ENCODE data around the gene NRG2. TPM values are rescaled to one million over a fixed set of nuclear protein-coding genes. Genes with fewer than 3 reads are reported as not detected.

Gene NRG2
- polyA plus RNA-seq, 3 donors = 2.0 to 4.8 (median 3.1) TPM

GRCh38 chr5:139844472-139845145, 198.5 kb downstream of the NRG2 start:
- 48 to 52% (median 52%) methylated on average over 18 of the region's 18 CpGs for WGBS, 3 donors
- H3K27ac ChIP-seq (ENCODE audit: low read depth, low read length) = no peak overlapping the region

- no peak overlapping the region for H3K27ac ChIP-seq (ENCODE audit: low read depth, low read length)
- 29 to 63% (median 38%) methylated on average over 5 of the region's 5 CpGs for WGBS, 3 donors
These were observed 199.1 kb downstream of the NRG2 start for GRCh38 chr5:139843991-139844390.

GRCh38 chr5:139842321-139842720, 200.8 kb downstream of the NRG2 start:
- 90 to 93% (median 92%) methylated on average over 7 of the region's 7 CpGs for WGBS, 3 donors
- no peak overlapping the region for H3K27ac ChIP-seq (ENCODE audit: low read depth, low read length)

- WGBS, 3 donors = 72 to 83% (median 81%) methylated on average over 4 of the region's 4 CpGs
These were observed 201.6 kb downstream of the NRG2 start for GRCh38 chr5:139841549-139841948.

GRCh38 chr5:139839918-139840317, 203.2 kb downstream of the NRG2 start:
- WGBS, 3 donors = 85 to 90% (median 88%) methylated on average over 8 of the region's 8 CpGs
- no peak overlapping the region for H3K27ac ChIP-seq (ENCODE audit: low read depth, low read length)

More at GRCh38 chr5:139841549-139841948, 201.6 kb downstream of the NRG2 start:
- H3K27ac ChIP-seq (ENCODE audit: low read depth, low read length) = no peak overlapping the region

GRCh38 chr5:139839232-139839815, 203.8 kb downstream of the NRG2 start:
- no peak overlapping the region for H3K27ac ChIP-seq (ENCODE audit: low read depth, low read length)
- WGBS, 3 donors = 93 to 95% (median 95%) methylated on average over 16 of the region's 16 CpGs

GRCh38 chr5:139838381-139839197, 204.5 kb downstream of the NRG2 start:
- H3K27ac ChIP-seq (ENCODE audit: low read depth, low read length) = no peak overlapping the region
- 84 to 90% (median 86%) methylated on average over 12 of the region's 12 CpGs for WGBS, 3 donors

- no peak overlapping the region for H3K27ac ChIP-seq (ENCODE audit: low read depth, low read length)
- WGBS, 3 donors = 85 to 90% (median 86%) methylated on average over 10 of the region's 10 CpGs
These were observed 205.3 kb downstream of the NRG2 start for GRCh38 chr5:139837711-139838380.

- no peak overlapping the region for H3K27ac ChIP-seq (ENCODE audit: low read depth, low read length)
- WGBS, 3 donors = 92 to 96% (median 95%) methylated on average over 22 of the region's 22 CpGs
These were observed 206.5 kb downstream of the NRG2 start for GRCh38 chr5:139836469-139837208.

GRCh38 chr5:139835656-139836055, 207.4 kb downstream of the NRG2 start:
- no peak overlapping the region for H3K27ac ChIP-seq (ENCODE audit: low read depth, low read length)
- 53 to 57% (median 54%) methylated on average over 3 of the region's 3 CpGs for WGBS, 3 donors

GRCh38 chr5:139833525-139833924, 209.6 kb downstream of the NRG2 start:
- no peak overlapping the region for H3K27ac ChIP-seq (ENCODE audit: low read depth, low read length)
- WGBS, 3 donors = 54 to 63% (median 57%) methylated on average over 3 of the region's 3 CpGs

GRCh38 chr5:139831624-139832023, 211.5 kb downstream of the NRG2 start:
- no peak overlapping the region for H3K27ac ChIP-seq (ENCODE audit: low read depth, low read length)
- 69 to 72% (median 71%) methylated on average over 3 of the region's 3 CpGs for WGBS, 3 donors

- no peak overlapping the region for H3K27ac ChIP-seq (ENCODE audit: low read depth, low read length)
- 84 to 90% (median 90%) methylated on average over 6 of the region's 6 CpGs for WGBS, 3 donors
These were observed 213.6 kb downstream of the NRG2 start for GRCh38 chr5:139829471-139829870.

- 70 to 81% (median 81%) methylated on average over 8 of the region's 8 CpGs for WGBS, 3 donors
- H3K27ac ChIP-seq (ENCODE audit: low read depth, low read length) = no peak overlapping the region
These were observed 214.7 kb downstream of the NRG2 start for GRCh38 chr5:139828207-139828895.

- 79 to 85% (median 80%) methylated on average over 7 of the region's 7 CpGs for WGBS, 3 donors
- H3K27ac ChIP-seq (ENCODE audit: low read depth, low read length) = no peak overlapping the region
These were observed 217.4 kb downstream of the NRG2 start for GRCh38 chr5:139825690-139826089.

- WGBS, 3 donors = 90 to 96% (median 94%) methylated on average over 7 of the region's 7 CpGs
- H3K27ac ChIP-seq (ENCODE audit: low read depth, low read length) = no peak overlapping the region
These were observed 219.2 kb downstream of the NRG2 start for GRCh38 chr5:139823757-139824355.
